NCI-H2029 treated with DMSO at 0.1 percent for 48 hours (cell line): ENCODE measurements around the gene DAPK2.
"Not testable (repeated sequence)": the region's sequence is repeated elsewhere in the genome, so short reads cannot be mapped to it uniquely, and the experiment has no call there.

Experiments used
- DNase-seq: peaks from one replicate; lab custom pipeline; 2025; lab: John Stamatoyannopoulos, UW

The DAPK2 gene

GRCh38 chr15:63915209-63915872 is 130.9 kb downstream of the DAPK2 start:
- DNase-seq: no peak

- no peak for DNase-seq
Measured at GRCh38 chr15:63913786-63914315, 132.4 kb downstream of the DAPK2 start.

- no peak for DNase-seq
Measured at GRCh38 chr15:63913336-63913735, 132.9 kb downstream of the DAPK2 start.

- no peak for DNase-seq
Measured at GRCh38 chr15:63912061-63912615, 134.1 kb downstream of the DAPK2 start.

- DNase-seq: no peak
Measured at GRCh38 chr15:63911160-63911559, 135.1 kb downstream of the DAPK2 start.

GRCh38 chr15:63909819-63910437 is 136.4 kb downstream of the DAPK2 start:
- DNase-seq: no peak

- DNase-seq: no peak
Measured at GRCh38 chr15:63908991-63909390, 137.3 kb downstream of the DAPK2 start.

GRCh38 chr15:63908281-63908680 is 138.0 kb downstream of the DAPK2 start:
- no peak for DNase-seq

GRCh38 chr15:63907521-63907920 is 138.8 kb downstream of the DAPK2 start:
- no peak for DNase-seq

GRCh38 chr15:63906266-63906584 is 140.1 kb downstream of the DAPK2 start:
- no peak for DNase-seq

- no peak for DNase-seq
Measured at GRCh38 chr15:63905558-63906265, 140.6 kb downstream of the DAPK2 start.

- DNase-seq: no peak
Measured at GRCh38 chr15:63905131-63905530, 141.2 kb downstream of the DAPK2 start.

- no peak for DNase-seq
Measured at GRCh38 chr15:63904042-63904441, 142.2 kb downstream of the DAPK2 start.

GRCh38 chr15:63902671-63903035 is 143.6 kb downstream of the DAPK2 start:
- DNase-seq: no peak

GRCh38 chr15:63901912-63902670 is 144.2 kb downstream of the DAPK2 start:
- no peak for DNase-seq

- no peak for DNase-seq
Measured at GRCh38 chr15:63900306-63900705, 146.0 kb downstream of the DAPK2 start.

- DNase-seq: not testable (repeated sequence)
Measured at GRCh38 chr15:63899606-63900005, 146.7 kb downstream of the DAPK2 start.

- no peak for DNase-seq
Measured at GRCh38 chr15:63899193-63899592, 147.1 kb downstream of the DAPK2 start.

GRCh38 chr15:63896336-63897115 is 149.8 kb downstream of the DAPK2 start:
- no peak for DNase-seq

GRCh38 chr15:63895787-63896218 is 150.5 kb downstream of the DAPK2 start:
- no peak for DNase-seq

GRCh38 chr15:63895194-63895593 is 151.1 kb downstream of the DAPK2 start:
- DNase-seq: no peak

GRCh38 chr15:63894662-63894949 is 151.7 kb downstream of the DAPK2 start:
- no peak for DNase-seq
